OCI-LY7 (cell line): ENCODE results near the gene UGCG. TPM values are rescaled to one million over a fixed set of nuclear protein-coding genes. Genes with fewer than 3 reads are reported as not detected.

Experiments used
- BruUV-seq: library from RNA; stranded (reverse); fragments of 400-500 nt; replicated peaks from 2 replicates; lab custom pipeline; 2021; lab: Mats Ljungman, UMichigan
- CTCF ChIA-PET: fragments of 300-600 bp; sonication (Branson Sonifier 250); formaldehyde crosslinking; loops from one replicate; lab custom pipeline; 2022; ENCODE audit warnings: antibody characterized with exemption; ENCODE audit not compliant: unreplicated experiment; lab: Charles Lee
- POLR2A ChIA-PET: fragments of 300-600 bp; sonication (Branson Sonifier 250); formaldehyde crosslinking; loops from one replicate; lab custom pipeline; 2022; ENCODE audit warnings: antibody characterized with exemption; lab: Charles Lee
- DNase-seq: peaks from one replicate; pipeline ENCODE4 v3.0.0-alpha.2; 2015; ENCODE audit warnings: low spot score
- H2AFZ ChIP-seq: fragments of 200-600 bp; sonication (generic), shearing (Covaris generic); 2 replicates; pipeline ENCODE4 v1.6.1; 2014; ENCODE audit warnings: mild to moderate bottlenecking, antibody characterized with exemption, low read length, moderate library complexity
- H3K27ac ChIP-seq: fragments of 200-600 bp; sonication (generic); 2 replicates; pipeline ENCODE4 v1.5.1; 2014; ENCODE audit warnings: mixed run types, low read depth, mild to moderate bottlenecking, moderate library complexity, low read length, inconsistent platforms; ENCODE audit not compliant: poor library complexity, severe bottlenecking
- H3K36me3 ChIP-seq: fragments of 200-600 bp; sonication (generic); 2 replicates; pipeline ENCODE4 v1.6.1; 2014; ENCODE audit warnings: mild to moderate bottlenecking, antibody characterized with exemption, low read length, moderate library complexity, mixed read lengths; ENCODE audit not compliant: insufficient read depth
- H3K4me1 ChIP-seq: fragments of 200-600 bp; sonication (generic); 2 replicates; pipeline ENCODE4 v1.5.1; 2014; ENCODE audit warnings: mild to moderate bottlenecking, low read length; ENCODE audit not compliant: insufficient read depth, poor library complexity, severe bottlenecking
- H3K4me2 ChIP-seq: fragments of 200-600 bp; sonication (generic); 2 replicates; pipeline ENCODE4 v1.6.1; 2014; ENCODE audit warnings: mild to moderate bottlenecking, low read length
- H3K4me3 ChIP-seq: fragments of 200-600 bp; sonication (generic); 2 replicates; pipeline ENCODE4 v1.5.1; 2014; ENCODE audit warnings: mild to moderate bottlenecking, low read depth, low read length; ENCODE audit not compliant: poor library complexity, severe bottlenecking
- H3K79me2 ChIP-seq: fragments of 200-600 bp; sonication (generic); 2 replicates; pipeline ENCODE4 v1.6.1; 2016; ENCODE audit warnings: low read depth, mild to moderate bottlenecking, low read length, moderate library complexity, mixed read lengths; ENCODE audit not compliant: insufficient read depth
- H3K9me2 ChIP-seq: fragments of 200-600 bp; sonication (generic); 2 replicates; pipeline ENCODE4 v1.6.1; 2016; ENCODE audit warnings: mild to moderate bottlenecking, low read length, mixed read lengths; ENCODE audit not compliant: insufficient read depth
- H3K9me3 ChIP-seq: fragments of 200-600 bp; sonication (generic); 2 replicates; pipeline ENCODE4 v1.6.1; 2014; ENCODE audit warnings: mild to moderate bottlenecking, mixed run types, low read length, mixed read lengths
- H4K20me1 ChIP-seq: fragments of 200-600 bp; sonication (generic); 2 replicates; pipeline ENCODE4 v1.6.1; 2014; ENCODE audit warnings: mild to moderate bottlenecking, antibody characterized with exemption, low read length, moderate library complexity, mixed read lengths; ENCODE audit not compliant: insufficient read depth
- EZH2phosphoT487 ChIP-seq: fragments of 200-600 bp; sonication (generic); IDR thresholded peaks from 2 replicates; pipeline ENCODE4 v1.6.1; 2018; ENCODE audit warnings: low read depth, borderline replicate concordance, mild to moderate bottlenecking, mixed run types, antibody characterized with exemption, low read length, moderate library complexity, mixed read lengths
- intact Hi-C: fragments of 100-400 bp; cut with micrococcal nuclease; formaldehyde crosslinking; loops from one replicate; pipeline ENCODE4 v1.10.0; 2022; ENCODE audit not compliant: unreplicated experiment
- total RNA-seq, 2 experiments: library from RNA; depleted of rRNA in 1 of 2; stranded (reverse); fragments of >200 nt in 1 of 2; shearing (Covaris generic) in 1 of 2; gene quantifications; 2 replicates each; pipeline ENCODE4 v1.2.3, GENCODE V29; 2014 to 2022
- TF ChIP-seq, protein P1 (sequence below): fragments of 200-600 bp; sonication (generic); conservative IDR thresholded peaks from 2 replicates; pipeline ENCODE4 v1.5.1; 2014; ENCODE audit warnings: mild to moderate bottlenecking, antibody characterized with exemption, low read length, moderate library complexity, mixed read lengths

The UGCG gene
- total RNA-seq, 2 experiments from 2014 or later, result 12.9 to 14.7 TPM

DNA sequence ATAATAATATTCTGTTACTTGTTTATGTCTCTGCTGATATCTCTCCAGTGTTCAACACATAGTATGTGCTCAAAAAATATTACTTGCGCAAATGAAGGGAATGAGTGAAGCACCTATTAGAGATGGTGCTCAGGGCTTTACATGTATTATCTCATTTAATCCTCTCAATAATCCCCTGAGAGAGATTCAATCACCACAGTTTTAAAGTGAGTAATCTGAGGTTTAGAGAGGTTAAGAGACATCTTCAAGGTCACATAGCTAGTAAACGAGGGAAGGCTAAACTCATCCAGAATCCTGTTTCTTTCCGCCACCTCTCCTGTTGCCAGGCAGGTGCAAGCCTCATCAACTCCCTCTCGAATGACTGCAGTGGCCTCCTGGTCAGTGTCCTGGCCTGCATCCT is 82.0 kb downstream of the UGCG start:
- TF ChIP-seq, protein P1, sequence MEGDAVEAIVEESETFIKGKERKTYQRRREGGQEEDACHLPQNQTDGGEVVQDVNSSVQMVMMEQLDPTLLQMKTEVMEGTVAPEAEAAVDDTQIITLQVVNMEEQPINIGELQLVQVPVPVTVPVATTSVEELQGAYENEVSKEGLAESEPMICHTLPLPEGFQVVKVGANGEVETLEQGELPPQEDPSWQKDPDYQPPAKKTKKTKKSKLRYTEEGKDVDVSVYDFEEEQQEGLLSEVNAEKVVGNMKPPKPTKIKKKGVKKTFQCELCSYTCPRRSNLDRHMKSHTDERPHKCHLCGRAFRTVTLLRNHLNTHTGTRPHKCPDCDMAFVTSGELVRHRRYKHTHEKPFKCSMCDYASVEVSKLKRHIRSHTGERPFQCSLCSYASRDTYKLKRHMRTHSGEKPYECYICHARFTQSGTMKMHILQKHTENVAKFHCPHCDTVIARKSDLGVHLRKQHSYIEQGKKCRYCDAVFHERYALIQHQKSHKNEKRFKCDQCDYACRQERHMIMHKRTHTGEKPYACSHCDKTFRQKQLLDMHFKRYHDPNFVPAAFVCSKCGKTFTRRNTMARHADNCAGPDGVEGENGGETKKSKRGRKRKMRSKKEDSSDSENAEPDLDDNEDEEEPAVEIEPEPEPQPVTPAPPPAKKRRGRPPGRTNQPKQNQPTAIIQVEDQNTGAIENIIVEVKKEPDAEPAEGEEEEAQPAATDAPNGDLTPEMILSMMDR, result no peak
- no peak for TF ChIP-seq EZH2phosphoT487
- H3K4me2 ChIP-seq, result no peak overlapping the region
- no peaks in the 10 kb centered on the region for H4K20me1 ChIP-seq
- no peak overlapping the region for H2AFZ ChIP-seq
- H3K4me1 ChIP-seq, result peaks cover 7% of the 10 kb centered on the region
- DNase-seq, result no peak
- no peaks in the 10 kb centered on the region for H3K9me3 ChIP-seq
- no peaks in the 10 kb centered on the region for H3K79me2 ChIP-seq
- POLR2A ChIA-PET, result no interaction called here
- BruUV-seq, result no TSS peak
- H3K27ac ChIP-seq, result no peak overlapping the region
- no peaks in the 10 kb centered on the region for H3K9me2 ChIP-seq
- intact Hi-C loops, result no loop called here
- no peaks in the 10 kb centered on the region for H3K36me3 ChIP-seq
- CTCF ChIA-PET, result no interaction called here
- H3K4me3 ChIP-seq, result no peak overlapping the region

DNA sequence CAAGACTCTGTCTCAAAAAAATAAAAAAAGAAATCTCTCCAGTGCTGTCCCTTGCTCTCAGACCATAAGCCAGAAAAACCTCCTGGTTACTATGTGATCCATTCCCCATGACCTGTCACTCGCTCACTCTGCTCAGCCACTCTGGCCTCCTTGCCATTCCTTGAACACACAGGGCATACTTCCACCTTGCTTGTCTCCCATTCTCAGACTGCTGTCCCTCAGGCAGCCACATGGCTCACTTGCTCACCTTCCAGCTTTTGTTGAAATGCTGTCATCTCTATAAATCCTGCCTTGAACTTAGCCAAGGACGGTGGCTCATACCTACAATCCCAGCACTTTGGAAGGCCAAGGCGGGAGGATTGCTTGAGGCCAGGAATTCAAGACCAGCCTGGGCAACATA is 82.9 kb downstream of the UGCG start:
- no peaks in the 10 kb centered on the region for H3K79me2 ChIP-seq
- H3K4me3 ChIP-seq, result no peak overlapping the region
- intact Hi-C loops, result no loop called here
- no peak overlapping the region for H3K27ac ChIP-seq
- TF ChIP-seq, protein P1, result no peak
- TF ChIP-seq EZH2phosphoT487, result no peak
- H3K4me1 ChIP-seq, result peaks cover 12% of the 10 kb centered on the region
- no peaks in the 10 kb centered on the region for H3K9me3 ChIP-seq
- ChIA-PET CTCF (no interaction called here), POLR2A (no interaction called here)
- H2AFZ ChIP-seq, result no peak overlapping the region
- no peaks in the 10 kb centered on the region for H3K9me2 ChIP-seq
- no peak for DNase-seq
- H3K36me3 ChIP-seq, result no peaks in the 10 kb centered on the region
- no peaks in the 10 kb centered on the region for H4K20me1 ChIP-seq
- no peak overlapping the region for H3K4me2 ChIP-seq
- BruUV-seq, result no TSS peak

DNA sequence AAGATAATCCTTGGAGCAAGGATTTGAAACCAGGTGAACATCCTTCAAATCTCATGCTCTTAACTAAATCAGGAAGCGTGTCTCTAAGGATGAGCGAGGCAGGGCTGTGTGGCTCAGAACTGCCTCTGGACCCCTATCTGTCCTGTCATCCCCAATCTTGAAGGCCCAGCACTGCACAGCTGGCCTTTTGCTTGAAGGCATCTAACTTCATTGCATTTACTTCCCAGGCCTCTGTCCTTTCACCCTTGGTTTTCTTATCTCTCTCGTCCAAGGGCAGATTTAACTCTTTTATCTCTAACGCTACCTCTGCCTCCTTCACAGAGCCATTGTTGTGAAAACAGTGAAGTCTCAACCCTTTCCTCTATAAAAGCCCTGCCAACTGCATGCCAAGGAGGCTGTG is 83.8 kb downstream of the UGCG start:
- H3K9me3 ChIP-seq, result no peaks in the 10 kb centered on the region
- H3K27ac ChIP-seq, result no peak overlapping the region
- TF ChIP-seq, protein P1, result no peak
- TF ChIP-seq EZH2phosphoT487, result no peak
- BruUV-seq, result no TSS peak
- H4K20me1 ChIP-seq, result no peaks in the 10 kb centered on the region
- DNase-seq, result no peak
- intact Hi-C loops, result loop anchor here (5.0 kb wide), 1 partner anchor 83 kb away; the partner anchor contains the start of gene UGCG
- POLR2A ChIA-PET, result no interaction called here
- H3K4me1 ChIP-seq, result peaks cover 12% of the 10 kb centered on the region
- H3K79me2 ChIP-seq, result no peaks in the 10 kb centered on the region
- H3K4me3 ChIP-seq, result no peak overlapping the region
- no peaks in the 10 kb centered on the region for H3K9me2 ChIP-seq
- H2AFZ ChIP-seq, result no peak overlapping the region
- CTCF ChIA-PET, result no interaction called here
- no peaks in the 10 kb centered on the region for H3K36me3 ChIP-seq
- no peak overlapping the region for H3K4me2 ChIP-seq
